SK-N-SH treated with all-trans-retinoic acid at 6 μM for 48 hours (cell line): Measurements from ENCODE around the gene FAM50B.

Experiments
- GLIS3 ChIP-seq: fragments of 250-450 bp; sonication (Bioruptor Pico); IDR thresholded peaks from 2 replicates; pipeline ENCODE4 v1.5.0; 2020; ENCODE audit warnings: mild to moderate bottlenecking, moderate library complexity
- RARB ChIP-seq: fragments of 250-450 bp; sonication (Bioruptor Pico); IDR thresholded peaks from 2 replicates; pipeline ENCODE4 v1.8.0; 2021; ENCODE audit warnings: mild to moderate bottlenecking, moderate library complexity
- TOX ChIP-seq: fragments of 250-450 bp; sonication (Bioruptor Pico); IDR thresholded peaks from 2 replicates; pipeline ENCODE4 v1.8.0; 2021; ENCODE audit warnings: mild to moderate bottlenecking, moderate library complexity, borderline replicate concordance
- ZNF70 ChIP-seq: fragments of 450-650 bp; formaldehyde crosslinking; IDR thresholded peaks from 2 replicates; pipeline ENCODE4 v1.5.0; 2020; ENCODE audit warnings: mild to moderate bottlenecking, moderate library complexity
- TF ChIP-seq, protein P1 (sequence below): fragments of 250-450 bp; sonication (Bioruptor Pico); IDR thresholded peaks from 2 replicates; pipeline ENCODE4 v1.8.0; 2020; ENCODE audit warnings: mild to moderate bottlenecking, moderate library complexity, borderline replicate concordance
- TF ChIP-seq, protein P2 (sequence below): fragments of 250-450 bp; sonication (Bioruptor Pico); IDR thresholded peaks from 2 replicates; pipeline ENCODE4 v1.5.0; 2020; ENCODE audit warnings: mild to moderate bottlenecking, moderate library complexity
- TF ChIP-seq, protein P3 (sequence below): fragments of 250-450 bp; sonication (Bioruptor Pico); IDR thresholded peaks from 2 replicates; pipeline ENCODE4 v1.5.1; 2020; ENCODE audit warnings: low read depth, mild to moderate bottlenecking, moderate library complexity
- TF ChIP-seq, protein P4 (sequence below): fragments of 250-450 bp; sonication (Bioruptor Pico); IDR thresholded peaks from 2 replicates; pipeline ENCODE4 v1.8.0; 2021; ENCODE audit warnings: low read depth, mild to moderate bottlenecking, moderate library complexity, borderline replicate concordance

DNA sequence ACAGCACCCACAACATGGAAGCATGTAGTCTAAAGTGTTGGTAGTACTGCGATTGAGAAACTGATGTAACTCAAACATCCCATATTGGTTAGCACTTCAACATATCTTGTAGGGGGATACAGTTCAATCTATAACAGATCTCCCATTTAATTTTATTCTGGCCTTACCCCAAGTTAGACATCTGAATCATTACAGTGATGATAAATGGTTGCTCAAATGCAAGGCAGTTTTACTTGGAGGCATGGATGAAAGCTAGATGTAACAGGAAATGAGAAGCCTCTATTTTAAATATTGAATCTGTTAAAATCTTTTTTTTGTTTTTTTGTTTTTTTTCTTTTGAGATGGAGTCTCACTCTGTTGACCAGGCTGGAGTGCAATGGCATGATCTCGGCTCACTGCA, 44.2 kb upstream of the FAM50B start:
- TF ChIP-seq, protein P1, sequence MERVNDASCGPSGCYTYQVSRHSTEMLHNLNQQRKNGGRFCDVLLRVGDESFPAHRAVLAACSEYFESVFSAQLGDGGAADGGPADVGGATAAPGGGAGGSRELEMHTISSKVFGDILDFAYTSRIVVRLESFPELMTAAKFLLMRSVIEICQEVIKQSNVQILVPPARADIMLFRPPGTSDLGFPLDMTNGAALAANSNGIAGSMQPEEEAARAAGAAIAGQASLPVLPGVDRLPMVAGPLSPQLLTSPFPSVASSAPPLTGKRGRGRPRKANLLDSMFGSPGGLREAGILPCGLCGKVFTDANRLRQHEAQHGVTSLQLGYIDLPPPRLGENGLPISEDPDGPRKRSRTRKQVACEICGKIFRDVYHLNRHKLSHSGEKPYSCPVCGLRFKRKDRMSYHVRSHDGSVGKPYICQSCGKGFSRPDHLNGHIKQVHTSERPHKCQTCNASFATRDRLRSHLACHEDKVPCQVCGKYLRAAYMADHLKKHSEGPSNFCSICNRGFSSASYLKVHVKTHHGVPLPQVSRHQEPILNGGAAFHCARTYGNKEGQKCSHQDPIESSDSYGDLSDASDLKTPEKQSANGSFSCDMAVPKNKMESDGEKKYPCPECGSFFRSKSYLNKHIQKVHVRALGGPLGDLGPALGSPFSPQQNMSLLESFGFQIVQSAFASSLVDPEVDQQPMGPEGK (CRISPR knock-in tag), result no peak
- TF ChIP-seq, protein P2, sequence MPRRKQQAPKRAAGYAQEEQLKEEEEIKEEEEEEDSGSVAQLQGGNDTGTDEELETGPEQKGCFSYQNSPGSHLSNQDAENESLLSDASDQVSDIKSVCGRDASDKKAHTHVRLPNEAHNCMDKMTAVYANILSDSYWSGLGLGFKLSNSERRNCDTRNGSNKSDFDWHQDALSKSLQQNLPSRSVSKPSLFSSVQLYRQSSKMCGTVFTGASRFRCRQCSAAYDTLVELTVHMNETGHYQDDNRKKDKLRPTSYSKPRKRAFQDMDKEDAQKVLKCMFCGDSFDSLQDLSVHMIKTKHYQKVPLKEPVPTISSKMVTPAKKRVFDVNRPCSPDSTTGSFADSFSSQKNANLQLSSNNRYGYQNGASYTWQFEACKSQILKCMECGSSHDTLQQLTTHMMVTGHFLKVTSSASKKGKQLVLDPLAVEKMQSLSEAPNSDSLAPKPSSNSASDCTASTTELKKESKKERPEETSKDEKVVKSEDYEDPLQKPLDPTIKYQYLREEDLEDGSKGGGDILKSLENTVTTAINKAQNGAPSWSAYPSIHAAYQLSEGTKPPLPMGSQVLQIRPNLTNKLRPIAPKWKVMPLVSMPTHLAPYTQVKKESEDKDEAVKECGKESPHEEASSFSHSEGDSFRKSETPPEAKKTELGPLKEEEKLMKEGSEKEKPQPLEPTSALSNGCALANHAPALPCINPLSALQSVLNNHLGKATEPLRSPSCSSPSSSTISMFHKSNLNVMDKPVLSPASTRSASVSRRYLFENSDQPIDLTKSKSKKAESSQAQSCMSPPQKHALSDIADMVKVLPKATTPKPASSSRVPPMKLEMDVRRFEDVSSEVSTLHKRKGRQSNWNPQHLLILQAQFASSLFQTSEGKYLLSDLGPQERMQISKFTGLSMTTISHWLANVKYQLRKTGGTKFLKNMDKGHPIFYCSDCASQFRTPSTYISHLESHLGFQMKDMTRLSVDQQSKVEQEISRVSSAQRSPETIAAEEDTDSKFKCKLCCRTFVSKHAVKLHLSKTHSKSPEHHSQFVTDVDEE, result no peak
- TF ChIP-seq GLIS3 (CRISPR knock-in tag), result no peak
- TF ChIP-seq, protein P3, sequence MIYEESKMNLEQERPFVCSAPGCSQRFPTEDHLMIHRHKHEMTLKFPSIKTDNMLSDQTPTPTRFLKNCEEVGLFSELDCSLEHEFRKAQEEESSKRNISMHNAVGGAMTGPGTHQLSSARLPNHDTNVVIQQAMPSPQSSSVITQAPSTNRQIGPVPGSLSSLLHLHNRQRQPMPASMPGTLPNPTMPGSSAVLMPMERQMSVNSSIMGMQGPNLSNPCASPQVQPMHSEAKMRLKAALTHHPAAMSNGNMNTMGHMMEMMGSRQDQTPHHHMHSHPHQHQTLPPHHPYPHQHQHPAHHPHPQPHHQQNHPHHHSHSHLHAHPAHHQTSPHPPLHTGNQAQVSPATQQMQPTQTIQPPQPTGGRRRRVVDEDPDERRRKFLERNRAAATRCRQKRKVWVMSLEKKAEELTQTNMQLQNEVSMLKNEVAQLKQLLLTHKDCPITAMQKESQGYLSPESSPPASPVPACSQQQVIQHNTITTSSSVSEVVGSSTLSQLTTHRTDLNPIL, result no peak
- TF ChIP-seq ZNF70 (CRISPR knock-in tag), result no peak
- TF ChIP-seq RARB (CRISPR knock-in tag), result no peak
- TF ChIP-seq, protein P4, sequence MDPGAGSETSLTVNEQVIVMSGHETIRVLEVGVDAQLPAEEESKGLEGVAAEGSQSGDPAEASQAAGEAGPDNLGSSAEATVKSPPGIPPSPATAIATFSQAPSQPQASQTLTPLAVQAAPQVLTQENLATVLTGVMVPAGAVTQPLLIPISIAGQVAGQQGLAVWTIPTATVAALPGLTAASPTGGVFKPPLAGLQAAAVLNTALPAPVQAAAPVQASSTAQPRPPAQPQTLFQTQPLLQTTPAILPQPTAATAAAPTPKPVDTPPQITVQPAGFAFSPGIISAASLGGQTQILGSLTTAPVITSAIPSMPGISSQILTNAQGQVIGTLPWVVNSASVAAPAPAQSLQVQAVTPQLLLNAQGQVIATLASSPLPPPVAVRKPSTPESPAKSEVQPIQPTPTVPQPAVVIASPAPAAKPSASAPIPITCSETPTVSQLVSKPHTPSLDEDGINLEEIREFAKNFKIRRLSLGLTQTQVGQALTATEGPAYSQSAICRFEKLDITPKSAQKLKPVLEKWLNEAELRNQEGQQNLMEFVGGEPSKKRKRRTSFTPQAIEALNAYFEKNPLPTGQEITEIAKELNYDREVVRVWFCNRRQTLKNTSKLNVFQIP (CRISPR knock-in tag), result no peak
- no peak for TF ChIP-seq TOX (CRISPR knock-in tag)
